Panc1 (cell line): ENCODE measurements around the gene GABRQ. TPM values are rescaled to one million over a fixed set of nuclear protein-coding genes. Genes with fewer than 3 reads are reported as not detected.

Experiments
- ATAC-seq: fragments of 200-7000 bp; cut with Tn5 transposase; 2 replicates; pipeline ENCODE4 v1.9.1; 2020; ENCODE audit warnings: mild to moderate bottlenecking, moderate library complexity
- Bru-seq: library from RNA; stranded (reverse); fragments of 400-500 nt; gene quantifications from one replicate; lab custom pipeline; 2021; lab: Mats Ljungman, UMichigan
- BruChase-seq, 2 experiments: library from RNA; stranded (reverse); fragments of 400-500 nt; gene quantifications; one replicate each; lab custom pipeline; 2021; lab: Mats Ljungman, UMichigan
- BruUV-seq: library from RNA; stranded (reverse); fragments of 400-500 nt; replicated peaks from 2 replicates; lab custom pipeline; 2021; lab: Mats Ljungman, UMichigan
- CTCF ChIA-PET: fragments of 300-600 bp; sonication (Branson Sonifier 250); formaldehyde crosslinking; loops from one replicate; lab custom pipeline; 2022; ENCODE audit warnings: antibody characterized with exemption; lab: Charles Lee
- POLR2A ChIA-PET: fragments of 300-600 bp; sonication (Branson Sonifier 250); formaldehyde crosslinking; loops from one replicate; lab custom pipeline; 2022; ENCODE audit warnings: antibody characterized with exemption; lab: Charles Lee
- DNase-seq: peaks from one replicate; pipeline ENCODE4 v3.0.0-alpha.2; 2010; ENCODE audit warnings: low read depth, low spot score
- H3K27ac ChIP-seq: 2 replicates; pipeline ENCODE4 v1.5.1; 2011; ENCODE audit warnings: mild to moderate bottlenecking, low read length, inconsistent platforms
- H3K27me3 ChIP-seq: fragments of 200-500 bp; sonication (Bioruptor generic); 2 replicates; pipeline ENCODE4 v1.6.0; 2014; ENCODE audit warnings: low read length, inconsistent platforms; ENCODE audit not compliant: control insufficient read depth, insufficient read depth
- H3K36me3 ChIP-seq: fragments of 200-500 bp; sonication (Bioruptor generic); 2 replicates; pipeline ENCODE4 v1.5.1; 2014; ENCODE audit warnings: inconsistent platforms, mild to moderate bottlenecking, low read length, moderate library complexity; ENCODE audit not compliant: control insufficient read depth, insufficient read depth
- H3K4me1 ChIP-seq: 2 replicates; pipeline ENCODE4 v1.5.1; 2011; ENCODE audit warnings: inconsistent platforms, mild to moderate bottlenecking, low read length, moderate library complexity; ENCODE audit not compliant: control insufficient read depth, insufficient read depth
- H3K4me3 ChIP-seq, 2 experiments: 2 replicates each; pipeline ENCODE4 v1.5.1; 2011 to 2012; ENCODE audit warnings: low read depth in 2 of 2, low read length in 2 of 2, mild to moderate bottlenecking in 2 of 2, inconsistent platforms in 1 of 2, moderate library complexity in 1 of 2
- H3K9me3 ChIP-seq: fragments of 200-500 bp; sonication (Bioruptor generic); 2 replicates; pipeline ENCODE4 v1.5.1; 2014; ENCODE audit warnings: low read depth, mild to moderate bottlenecking, inconsistent platforms, low read length, moderate library complexity; ENCODE audit not compliant: control insufficient read depth, insufficient read depth
- CTCF ChIP-seq: fragments of 450-650 bp; IDR thresholded peaks from 2 replicates; pipeline ENCODE4 v1.5.1; 2017; ENCODE audit warnings: mild to moderate bottlenecking
- POLR2AphosphoS5 ChIP-seq: IDR thresholded peaks from 2 replicates; pipeline ENCODE4 v1.6.1; 2012; ENCODE audit warnings: mild to moderate bottlenecking, low read depth, low read length, moderate library complexity
- REST ChIP-seq, 2 experiments: IDR thresholded peaks; 2 replicates each; pipeline ENCODE4 v1.6.1; 2011 to 2012; ENCODE audit warnings: low read depth in 2 of 2, control low read depth in 1 of 2, low read length in 1 of 2, mild to moderate bottlenecking in 1 of 2, moderate library complexity in 1 of 2; ENCODE audit not compliant: insufficient read depth in 1 of 2
- SIN3A ChIP-seq: IDR thresholded peaks from 2 replicates; pipeline ENCODE4 v1.6.1; 2012; ENCODE audit warnings: low read depth, mild to moderate bottlenecking, low read length, moderate library complexity, borderline replicate concordance; ENCODE audit not compliant: insufficient read depth
- TCF7L2 ChIP-seq: IDR thresholded peaks from 2 replicates; pipeline ENCODE4 v1.6.1; 2011; ENCODE audit warnings: mild to moderate bottlenecking, low read depth, low read length, inconsistent platforms
- in situ Hi-C: cut with HindIII; loops from 2 replicates; pipeline ENCODE4 v1.10.0; 2016; ENCODE audit warnings: low sequenced_read_pairs, low pct_unique_long_range_greater_than_20kb
- intact Hi-C: fragments of 100-400 bp; cut with micrococcal nuclease; formaldehyde crosslinking; loops from one replicate; pipeline ENCODE4 v1.10.0; 2022; ENCODE audit not compliant: unreplicated experiment
- long read RNA-seq: library from polyadenylated mRNA; unstranded; transcript quantifications from one replicate; pipeline ENCODE4 v2.0.0, GENCODE V29; 2021; ENCODE audit not compliant: unreplicated experiment
- polyA plus RNA-seq: library from polyadenylated mRNA; unstranded; fragments of >200 nt; gene quantifications from one replicate; pipeline ENCODE4 v1.2.1, GENCODE V29; 2012; ENCODE audit warnings: missing spikeins; ENCODE audit not compliant: insufficient read length
- total RNA-seq: library from RNA; stranded (reverse); gene quantifications from one replicate; pipeline ENCODE4 v1.2.1, GENCODE V29; 2021; ENCODE audit not compliant: unreplicated experiment

The GABRQ gene
- total RNA-seq (0.03 TPM), Bru-seq, nascent RNA (percentile 5 among the genes with signal in this experiment), BruChase-seq, experiment 1, labeled RNA remaining after a 2-hour chase (percentile 8 among the genes with signal in this experiment), BruChase-seq, experiment 2, labeled RNA remaining after a 6-hour chase (percentile 14 among the genes with signal in this experiment)
- polyA plus RNA-seq, result not detected
- long read RNA-seq, result 0 reads

GRCh38 chrX:152637649-152638442, at the start of gene GABRQ:
TSS of gene GABRQ (plus strand) at chrX:152637895. CDS start at chrX:152638203, 308 bp downstream.
- Histone ChIP-seq H3K4me3 (no peak within 1 kb of the TSS), H3K4me1 (no peaks in the 10 kb centered on the region), H3K27me3 (peaks cover 2% of the 10 kb centered on the region; the same call in 1 of the 2 replicates), H3K36me3 (no peaks in the 10 kb centered on the region), H3K9me3 (no peaks in the 10 kb centered on the region), H3K27ac (no peak within 1 kb of the TSS)
- in situ Hi-C loops, result loop anchor here (25.0 kb wide), 1 partner anchor 174 kb away; no protein-coding TSS in a partner anchor
- ATAC-seq (no peak), DNase-seq (no peak)
- ChIA-PET POLR2A (no interaction called here), CTCF (no interaction called here)
- no peak for TF ChIP-seq TCF7L2
- TF ChIP-seq POLR2AphosphoS5, result no peak
- no peak for TF ChIP-seq SIN3A
- no peak for TF ChIP-seq CTCF
- TF ChIP-seq REST (IDR thresholded peaks at IDR 0.05; ENCODE audit: insufficient read depth in 1 of 2, low read depth in 2 of 2, low read length in 1 of 2), result no peak
- intact Hi-C loops, result loop anchor here (5.0 to 10.0 kb wide), 2 partner anchors 886 to 1483 kb away; no protein-coding TSS in a partner anchor
- BruUV-seq, result no TSS peak

- CTCF ChIA-PET, result no interaction called here
- no peaks in the 10 kb centered on the region for H3K36me3 ChIP-seq
- intact Hi-C loops (no loop called here), in situ Hi-C loops (no loop called here)
- BruUV-seq, result no TSS peak
- DNase-seq, result no peak
- no peak for ATAC-seq
- no peaks in the 10 kb centered on the region for H3K27me3 ChIP-seq
- no peaks in the 10 kb centered on the region for H3K9me3 ChIP-seq
- POLR2A ChIA-PET, result no interaction called here
- no peak overlapping the region for H3K4me3 ChIP-seq
- TF ChIP-seq REST (IDR thresholded peaks at IDR 0.05; ENCODE audit: insufficient read depth in 1 of 2, low read depth in 2 of 2, low read length in 1 of 2), result no peak
- no peak for TF ChIP-seq CTCF
- TF ChIP-seq SIN3A, result no peak
- no peak for TF ChIP-seq TCF7L2
- no peak for TF ChIP-seq POLR2AphosphoS5
- H3K27ac ChIP-seq, result no peak overlapping the region
- no peaks in the 10 kb centered on the region for H3K4me1 ChIP-seq
These were observed 49.5 kb upstream of the GABRQ start for GRCh38 chrX:152588206-152588605.
